GM18868 (cell line): ENCODE measurements around the gene DAGLB.
"Not testable (repeated sequence)": the region's sequence is repeated elsewhere in the genome, so short reads cannot be mapped to it uniquely, and the experiment has no call there.

ENCODE experiments used
- ATAC-seq: cut with Tn5 transposase; IDR thresholded peaks from one replicate; pipeline ENCODE4 v1.9.1; 2021; ENCODE audit warnings: mild to moderate bottlenecking, moderate library complexity; ENCODE audit not compliant: unreplicated experiment

DAGLB gene

DNA sequence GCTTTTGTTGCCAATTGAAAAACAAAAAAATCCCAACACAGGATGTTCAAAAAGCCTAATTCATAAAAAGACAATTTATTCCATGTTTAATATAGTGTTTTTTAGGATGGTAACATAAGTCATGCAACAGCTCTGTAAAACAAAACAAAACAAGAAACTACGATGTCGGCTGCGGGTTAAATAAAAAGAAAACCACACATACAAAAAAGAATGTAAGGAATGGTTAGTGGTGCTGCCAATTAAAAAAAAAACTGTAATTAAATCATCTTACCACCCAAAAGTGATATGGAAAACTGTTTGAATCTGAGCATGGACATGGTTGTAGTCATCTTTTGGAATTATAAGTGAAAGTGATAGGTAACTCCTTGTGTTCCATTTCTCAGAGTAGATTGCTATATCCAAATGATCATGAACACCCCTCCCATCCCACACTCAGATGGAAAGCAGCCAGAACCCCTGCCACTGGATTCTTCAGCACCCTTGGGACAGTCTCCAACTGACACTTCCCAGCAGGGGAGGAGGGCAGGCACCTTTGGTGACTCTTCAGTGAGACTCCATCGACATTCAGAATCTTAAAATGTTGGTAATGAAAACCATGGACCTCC is 14.3 kb upstream of the DAGLB start:
- no peak for ATAC-seq

DNA sequence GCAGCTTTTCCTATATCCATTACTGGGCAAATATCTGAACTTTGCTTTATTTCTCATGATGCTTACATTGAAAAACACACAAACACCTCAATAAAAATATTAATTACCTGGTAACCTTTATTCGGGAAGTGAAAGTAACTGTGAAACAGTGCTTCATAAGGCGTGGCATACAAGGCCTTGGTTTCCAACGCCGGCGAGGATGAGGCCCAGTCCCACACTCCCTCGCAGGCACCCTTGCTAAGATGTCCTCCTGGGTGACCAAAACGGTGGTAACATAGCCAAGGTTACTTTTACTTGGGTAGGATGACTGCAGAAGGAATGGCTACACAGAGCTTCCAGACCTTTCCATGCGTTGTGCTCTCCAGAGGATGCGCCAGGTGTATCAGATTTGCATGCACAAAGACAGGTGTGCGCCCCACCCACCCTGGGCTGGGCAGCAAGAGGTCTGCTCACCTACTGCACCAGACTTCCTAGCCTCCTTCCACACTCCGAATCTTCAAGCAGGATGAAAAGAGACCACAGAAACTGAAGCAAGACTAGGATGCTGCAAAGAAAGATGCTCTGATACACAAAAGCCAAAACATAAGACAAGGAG is 13.3 kb upstream of the DAGLB start:
- no peak for ATAC-seq

DNA sequence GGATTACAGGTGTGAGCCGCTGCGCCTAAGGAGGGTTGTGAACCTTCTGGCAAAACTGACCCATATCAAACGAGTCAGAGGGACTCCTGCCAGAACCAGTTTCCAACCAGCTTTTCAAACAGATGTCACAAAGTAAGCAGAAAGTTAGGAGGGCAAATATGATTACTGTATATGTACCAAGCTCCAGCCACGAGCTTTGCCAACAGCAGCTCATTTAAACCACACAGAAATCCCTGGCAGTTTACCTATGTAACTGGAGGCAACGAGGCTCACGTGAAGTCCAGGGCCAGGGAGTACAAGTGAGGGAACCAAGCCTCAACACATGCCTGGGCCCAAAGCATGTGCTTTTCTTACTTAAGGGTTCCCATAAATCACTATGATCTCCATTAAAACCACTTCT is 12.5 kb upstream of the DAGLB start:
- ATAC-seq, result no peak

DNA sequence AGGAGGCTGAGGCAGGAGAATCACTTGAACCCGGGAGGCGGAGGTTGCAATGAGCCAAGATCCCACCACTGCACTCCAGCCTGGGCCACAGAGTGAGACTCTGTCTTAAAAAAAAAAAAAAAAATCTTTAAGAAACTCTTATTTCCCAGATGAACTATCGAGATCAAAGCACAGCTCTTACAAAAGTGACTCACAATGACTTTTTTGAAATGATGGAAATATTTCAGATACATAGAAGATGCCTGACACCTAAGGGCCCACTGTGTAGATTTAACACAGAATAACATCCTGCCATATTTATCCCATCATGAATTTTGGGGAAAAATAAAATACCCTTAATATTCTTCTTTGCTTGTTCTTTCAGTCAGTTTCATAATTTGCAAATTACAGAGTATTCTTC is 10.9 kb upstream of the DAGLB start:
- ATAC-seq, result not testable (repeated sequence)

DNA sequence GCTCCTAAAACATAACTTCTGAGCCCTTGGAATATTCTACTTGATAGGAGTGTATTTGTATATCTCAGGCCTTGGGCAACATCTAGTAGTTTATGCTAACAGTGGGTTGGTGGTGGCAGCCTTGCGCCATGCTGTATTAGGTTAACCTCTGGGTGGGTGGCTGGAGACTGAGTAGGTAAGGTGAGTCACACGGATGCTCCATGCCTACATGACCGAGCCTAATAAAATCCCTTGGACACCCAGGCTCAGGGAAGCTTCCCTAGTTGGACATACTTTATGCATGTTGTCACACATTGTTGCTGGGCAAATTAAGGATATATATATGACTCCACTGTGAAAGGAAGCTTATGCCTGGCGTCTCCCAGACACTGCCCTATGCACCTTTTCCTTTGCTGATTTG is 6.0 kb upstream of the DAGLB start:
- ATAC-seq, result no peak

DNA sequence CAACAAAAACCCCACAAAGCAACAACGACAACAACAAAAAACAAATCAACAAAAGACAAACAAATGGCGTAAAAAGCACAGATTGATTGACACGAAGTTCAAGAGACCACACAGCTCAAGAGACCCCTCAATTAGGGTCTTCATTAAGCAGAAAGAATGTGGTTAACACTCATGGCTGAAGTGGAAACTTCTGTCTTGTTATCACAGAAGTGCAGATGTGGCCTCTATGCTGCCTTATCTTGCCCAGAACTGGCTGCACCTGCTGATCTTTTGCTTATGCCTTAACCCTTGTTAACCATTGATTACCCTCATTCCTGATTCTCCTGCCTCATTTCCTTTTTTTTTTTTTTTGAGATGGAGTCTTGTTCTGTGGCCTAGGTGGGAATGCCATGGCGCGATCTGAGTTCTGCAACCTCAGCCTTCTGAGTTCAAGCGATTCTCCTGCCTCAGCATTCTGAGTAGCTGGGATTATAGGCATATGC is 3.5 kb upstream of the DAGLB start:
- ATAC-seq, result no peak

DNA sequence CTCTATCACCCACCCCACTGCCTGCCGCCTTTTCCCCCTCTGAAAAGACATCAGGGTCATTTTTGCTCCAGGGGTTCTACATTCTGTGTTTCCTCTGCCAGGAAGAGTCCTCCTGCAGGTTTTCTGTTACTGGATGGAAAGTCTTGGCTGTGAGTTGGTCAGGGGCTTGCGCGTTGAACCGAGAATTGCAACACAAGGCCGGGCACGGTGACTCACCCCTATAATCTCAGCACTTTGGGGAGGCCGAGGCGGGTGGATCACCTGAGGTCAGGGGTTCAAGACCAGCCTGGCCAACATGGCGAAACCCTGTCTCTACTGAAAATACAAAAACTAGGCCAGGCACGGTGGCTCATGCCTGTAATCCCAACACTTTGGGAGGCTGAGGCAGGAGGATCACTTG is 2.8 kb upstream of the DAGLB start:
- not testable (repeated sequence) for ATAC-seq

DNA sequence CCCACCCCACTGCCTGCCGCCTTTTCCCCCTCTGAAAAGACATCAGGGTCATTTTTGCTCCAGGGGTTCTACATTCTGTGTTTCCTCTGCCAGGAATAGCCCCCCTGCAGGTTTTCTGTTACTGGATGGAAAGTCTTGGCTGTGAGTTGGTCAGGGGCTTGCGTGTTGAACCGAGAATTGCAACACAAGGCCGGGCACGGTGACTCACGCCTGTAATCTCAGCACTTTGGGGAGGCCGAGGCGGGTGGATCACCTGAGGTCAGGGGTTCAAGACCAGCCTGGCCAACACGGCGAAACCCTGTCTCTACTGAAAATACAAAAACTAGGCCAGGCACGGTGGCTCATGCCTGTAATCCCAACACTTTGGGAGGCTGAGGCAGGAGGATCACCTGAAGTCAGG is 2.1 kb upstream of the DAGLB start:
- not testable (repeated sequence) for ATAC-seq

DNA sequence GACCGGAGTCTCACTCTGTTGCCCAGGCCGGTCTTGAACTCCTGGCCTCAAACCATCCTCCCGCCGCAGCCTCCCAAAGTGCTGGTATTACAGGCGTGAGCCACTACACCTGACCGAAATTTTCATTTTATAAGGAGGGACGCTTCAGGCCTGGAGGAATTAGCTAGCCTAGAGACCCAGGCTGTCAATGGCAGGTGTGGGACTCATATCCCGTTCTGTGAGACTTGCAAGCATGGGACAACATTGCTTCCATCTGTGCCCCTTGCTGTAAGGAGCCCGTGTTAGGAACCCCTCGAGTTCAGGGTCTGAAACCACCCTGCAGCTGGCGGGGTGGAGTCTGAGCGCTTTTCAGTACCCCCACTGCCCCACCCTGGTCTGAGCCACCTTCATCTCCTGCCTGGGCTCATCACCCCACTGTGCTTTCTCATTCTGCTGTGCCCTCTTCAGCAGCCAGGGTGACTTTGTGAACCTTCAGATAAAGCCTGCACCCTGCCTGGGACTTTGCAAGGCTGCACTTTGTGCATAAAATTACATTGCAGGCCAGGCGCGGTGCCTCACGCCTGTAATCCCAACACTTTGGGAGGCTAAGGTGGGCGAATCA is 1.3 kb upstream of the DAGLB start:
- ATAC-seq, result no peak

DNA sequence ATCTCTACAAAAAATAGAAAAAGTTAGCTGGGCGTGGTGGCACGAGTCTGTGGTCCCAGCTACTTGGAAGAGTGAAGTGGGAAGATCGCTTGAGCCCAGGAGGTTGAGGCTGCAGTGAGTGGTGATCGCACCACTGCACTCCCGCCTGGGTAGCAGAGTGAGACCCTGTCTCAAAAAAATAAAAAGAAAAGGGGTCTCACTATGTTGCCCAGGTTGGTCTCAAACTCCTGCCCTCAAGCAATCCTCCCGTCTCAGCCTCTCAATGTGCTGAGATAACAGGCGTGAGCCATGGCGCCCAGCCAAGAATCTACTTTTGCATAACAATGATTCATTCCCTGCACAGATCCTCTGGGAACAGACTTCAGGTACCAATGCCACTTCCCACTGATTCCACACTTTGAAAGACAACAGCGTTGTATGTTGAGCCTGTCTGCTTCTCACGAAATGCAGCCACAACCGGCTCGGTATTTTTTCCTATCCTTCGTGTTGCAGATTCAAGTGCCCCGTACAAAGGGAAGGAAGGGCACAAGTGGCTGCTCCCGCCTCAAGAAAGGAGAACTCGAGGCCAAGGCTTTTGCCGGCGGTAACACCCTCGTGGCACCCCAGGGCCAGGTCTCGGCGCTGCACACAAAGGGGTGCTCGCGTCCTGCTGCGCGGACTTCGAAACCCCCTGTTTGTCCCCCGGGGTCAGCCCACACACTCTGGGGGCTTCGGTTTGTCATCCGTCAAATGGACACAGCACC is 745 bp downstream of the DAGLB start:
- ATAC-seq, result peak; percentile 24

DNA sequence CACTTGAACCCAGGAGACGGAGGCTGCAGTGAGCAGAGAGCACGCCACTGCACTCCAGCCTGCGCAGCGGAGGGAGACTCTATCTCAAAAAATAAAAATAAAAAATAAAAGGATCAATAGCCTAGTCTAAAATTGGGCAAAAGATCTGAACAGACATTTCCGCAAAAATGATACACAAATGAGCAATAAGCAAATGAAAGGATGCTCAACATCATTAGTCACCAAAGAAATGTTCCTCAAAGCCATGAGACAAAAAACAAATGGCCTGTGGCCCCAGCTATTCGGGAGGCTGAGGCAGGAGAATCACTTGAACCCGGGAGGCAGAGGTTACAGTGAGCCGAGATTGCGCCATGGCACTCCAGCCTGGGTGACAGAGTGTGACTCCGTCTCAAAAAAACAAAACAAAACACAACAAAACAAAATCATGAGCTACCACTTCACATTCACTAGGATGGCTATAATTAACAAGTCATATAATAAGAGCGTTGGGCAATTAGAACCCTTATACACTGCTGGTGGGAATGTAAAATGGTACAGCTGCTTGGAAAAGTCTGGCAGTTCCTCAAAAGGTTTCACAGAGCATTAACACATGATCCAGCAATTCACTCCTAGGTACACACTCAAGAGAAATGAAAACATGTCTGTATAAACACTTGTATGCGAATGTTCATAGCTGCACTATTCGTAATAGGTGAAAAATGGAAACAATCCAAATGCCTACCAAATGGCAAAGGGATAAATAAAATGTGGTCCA is 3.1 kb downstream of the DAGLB start:
- ATAC-seq, result no peak

DNA sequence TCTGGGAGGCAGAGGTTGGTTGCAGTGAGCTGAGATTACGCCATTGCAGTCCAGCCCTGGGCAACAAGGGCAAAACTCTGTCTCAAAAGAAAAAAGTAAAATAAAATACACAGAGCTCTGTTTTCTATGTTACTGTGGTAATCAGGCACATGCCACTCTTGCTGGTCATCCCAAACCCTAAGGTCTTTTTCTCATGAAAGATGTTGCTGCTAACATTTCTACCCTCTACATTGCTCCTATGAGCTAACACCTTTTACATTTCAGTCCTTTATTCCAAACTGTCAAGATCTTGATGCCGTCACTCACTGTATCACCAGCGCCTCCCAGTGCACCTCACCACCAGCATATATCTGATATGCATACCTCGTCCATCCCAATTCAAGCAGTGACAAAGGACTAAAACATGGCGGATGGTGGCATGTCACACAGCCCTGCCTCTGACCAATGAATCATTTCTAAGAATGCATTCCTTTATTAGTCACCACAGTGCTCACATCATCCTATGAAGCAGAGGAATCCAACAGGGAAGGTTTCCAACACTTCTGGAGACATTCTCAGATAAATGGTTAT is 4.3 kb downstream of the DAGLB start:
- no peak for ATAC-seq

DNA sequence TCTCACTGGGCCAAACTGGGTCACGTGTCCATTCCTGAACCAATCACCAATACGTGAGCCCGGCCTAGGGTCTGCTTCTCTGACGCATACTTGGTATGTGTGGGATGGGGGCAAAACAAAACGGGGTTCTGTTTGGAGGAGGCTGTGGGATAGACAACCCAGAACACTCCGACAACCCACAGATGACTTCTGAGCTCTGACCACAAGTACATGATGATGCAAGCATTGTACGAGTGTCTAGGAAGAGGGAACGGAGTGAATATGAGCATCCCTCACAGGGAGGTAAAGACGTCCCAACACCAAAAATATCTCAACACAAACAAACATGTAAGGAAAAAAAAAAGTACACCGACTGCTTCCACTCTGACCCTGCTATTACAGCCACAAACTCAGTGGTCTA is 5.6 kb downstream of the DAGLB start:
- ATAC-seq, result no peak

DNA sequence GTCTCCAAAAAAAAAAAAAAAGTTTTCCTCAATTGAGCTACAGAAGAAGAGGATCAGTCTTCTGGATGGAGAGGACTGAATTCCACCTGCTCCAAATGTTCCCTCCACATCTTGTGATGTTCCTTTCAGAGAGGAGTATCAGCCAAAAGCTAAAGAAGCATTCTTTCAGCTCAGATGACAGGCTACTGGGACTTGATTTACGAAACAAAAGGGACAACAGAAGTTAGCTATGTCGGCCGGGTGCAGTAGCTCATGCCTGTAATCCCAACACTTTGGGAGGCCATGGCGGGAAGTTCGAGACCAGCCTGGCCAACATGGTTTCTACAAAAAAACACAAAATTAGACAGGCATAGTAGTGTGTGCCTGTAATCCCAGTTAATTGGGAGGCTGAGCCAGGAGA is 7.4 kb downstream of the DAGLB start:
- ATAC-seq, result no peak

DNA sequence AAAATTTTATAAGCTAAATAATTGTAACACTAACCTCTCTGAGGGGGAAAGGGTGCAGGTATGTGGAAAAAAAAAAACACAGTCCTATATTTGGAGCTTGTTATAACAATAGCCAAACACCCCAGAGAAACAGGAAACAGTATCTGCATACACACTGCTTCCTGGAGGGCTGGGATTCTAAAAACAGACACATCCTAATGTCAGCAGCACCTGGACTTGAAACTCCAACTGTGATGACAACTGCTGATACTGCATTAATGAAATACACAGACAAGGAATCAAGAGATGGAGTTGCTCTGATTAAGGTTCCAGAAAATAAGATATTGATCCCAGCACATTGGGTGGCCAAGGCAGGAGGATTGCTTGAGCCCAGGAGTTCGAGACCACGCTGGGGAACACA is 9.3 kb downstream of the DAGLB start:
- ATAC-seq, result no peak

DNA sequence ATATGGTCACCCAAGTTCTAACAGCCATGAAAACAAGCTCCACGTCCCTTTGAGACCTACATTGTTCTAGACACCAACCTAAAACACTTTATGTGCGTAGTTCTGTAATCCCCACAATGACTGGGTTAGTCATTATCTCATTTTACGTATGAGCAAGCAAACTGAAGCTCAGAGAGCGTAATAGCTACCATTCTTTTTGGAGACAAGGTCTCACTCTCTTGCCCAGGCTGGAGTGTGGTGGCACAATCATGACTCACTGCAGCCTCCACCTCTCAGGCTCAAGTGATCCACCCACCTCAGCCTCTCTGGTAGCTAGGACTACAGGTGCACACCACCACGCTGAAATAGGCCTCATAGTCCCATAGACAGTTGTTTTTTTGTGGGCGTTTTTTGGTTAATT is 10.5 kb downstream of the DAGLB start:
- ATAC-seq, result no peak

DNA sequence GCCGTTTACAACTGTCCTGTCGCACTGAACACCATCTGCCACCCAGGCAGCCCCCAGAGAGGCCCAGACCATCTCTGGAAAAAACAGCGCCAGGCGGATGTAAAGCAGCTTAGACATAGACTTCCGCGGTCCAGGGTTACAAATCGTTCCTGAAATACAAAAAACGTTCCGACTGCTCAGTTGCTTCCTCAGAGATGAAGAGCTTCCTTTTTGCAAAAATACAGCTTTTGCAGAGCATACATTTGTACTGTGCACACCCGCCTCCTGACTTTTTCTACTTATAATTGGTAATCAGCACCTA is 11.4 kb downstream of the DAGLB start:
- ATAC-seq, result peak; percentile 55

DNA sequence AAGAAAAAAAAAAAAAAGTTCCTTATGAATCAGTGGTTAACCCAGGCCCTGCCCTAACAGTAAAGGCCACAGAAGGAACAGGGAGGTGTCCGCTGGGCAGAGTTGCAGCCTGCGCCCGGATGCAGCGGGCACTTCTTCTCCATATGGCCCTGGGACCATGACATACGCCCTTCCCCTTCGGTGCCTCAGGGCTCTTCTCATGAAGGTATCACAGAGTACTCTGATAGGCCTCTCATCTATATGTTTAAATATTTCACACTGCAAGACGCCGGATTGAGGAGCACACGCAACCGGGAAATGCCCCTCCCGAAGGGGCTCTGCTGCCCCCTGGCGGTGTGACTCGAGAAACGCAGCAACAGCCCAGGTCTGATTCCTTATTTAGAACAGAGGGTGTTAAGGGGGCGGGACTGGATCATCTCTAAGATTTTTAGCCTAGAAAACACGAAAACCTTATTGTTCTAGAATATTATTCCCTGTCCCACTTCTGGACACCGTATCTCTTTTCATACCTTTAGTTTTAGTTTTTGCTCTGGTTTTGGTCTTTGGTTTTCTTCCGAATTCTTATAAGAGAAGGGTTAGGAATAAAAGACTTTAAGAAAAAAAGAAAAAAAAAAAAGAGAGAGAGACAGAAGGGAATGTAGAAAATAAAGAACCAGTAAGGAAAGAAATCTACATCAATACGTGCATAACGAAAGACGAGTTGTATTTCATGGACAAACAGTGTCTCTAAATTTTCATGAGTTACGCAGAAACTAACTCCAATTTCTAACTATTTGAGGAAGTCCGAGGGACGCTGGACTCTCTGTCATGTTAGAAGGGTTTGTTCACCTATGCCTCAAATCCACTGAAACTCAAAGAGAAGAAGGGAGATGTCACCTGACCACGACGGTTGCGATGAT is 12.0 kb downstream of the DAGLB start:
- peak; percentile 87 for ATAC-seq

DNA sequence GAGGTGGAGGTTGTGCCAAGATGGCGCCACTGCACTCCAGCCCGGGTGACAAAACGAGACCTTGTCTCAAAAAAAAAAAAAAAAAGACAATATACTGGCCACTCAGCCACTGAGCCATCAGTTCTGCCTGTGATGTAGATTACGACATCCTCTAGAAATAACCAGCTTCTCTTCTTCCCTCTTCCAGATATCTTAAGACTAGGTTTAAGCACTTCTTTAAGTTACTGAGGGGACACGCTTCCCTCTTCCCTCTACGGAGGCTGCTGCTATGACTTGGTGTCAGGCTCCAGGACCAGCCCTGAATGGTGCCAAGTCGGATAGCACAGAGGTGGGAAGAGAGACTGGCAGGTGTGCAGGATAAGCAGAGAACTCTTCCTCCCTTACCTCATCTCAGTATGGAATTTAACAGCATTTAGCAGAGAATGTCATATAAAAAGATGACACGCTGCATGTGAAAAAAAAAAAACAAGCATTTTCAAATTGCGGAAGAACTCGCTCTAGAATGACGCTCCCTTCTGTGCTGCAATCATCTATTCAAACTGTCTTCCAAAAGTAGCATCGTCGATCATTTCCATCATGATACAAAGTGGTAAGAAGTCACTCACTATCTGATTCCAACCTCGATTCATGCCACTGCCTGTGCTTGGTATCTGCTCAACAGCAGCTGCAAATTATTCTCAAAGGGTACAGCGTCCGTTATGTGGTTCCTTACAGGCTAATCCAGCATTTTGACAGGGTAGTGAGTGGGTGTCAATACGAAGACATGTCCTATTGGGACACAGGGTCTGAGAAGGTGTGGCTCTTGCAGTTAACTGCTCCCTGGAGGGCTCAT is 13.8 kb downstream of the DAGLB start:
- ATAC-seq, result no peak
